GM19239 (cell line): ENCODE measurements around the gene ARHGEF33.

Experiments used
- DNase-seq: peaks from one replicate; pipeline ENCODE4 v3.0.0; 2011; ENCODE audit warnings: low spot score; ENCODE audit not compliant: insufficient read length
- FAIRE-seq: peaks from 2 replicates; lab custom pipeline; 2011; peaks lifted over from hg19 to GRCh38; lab: Jason Lieb, UNC

ARHGEF33 gene

DNA sequence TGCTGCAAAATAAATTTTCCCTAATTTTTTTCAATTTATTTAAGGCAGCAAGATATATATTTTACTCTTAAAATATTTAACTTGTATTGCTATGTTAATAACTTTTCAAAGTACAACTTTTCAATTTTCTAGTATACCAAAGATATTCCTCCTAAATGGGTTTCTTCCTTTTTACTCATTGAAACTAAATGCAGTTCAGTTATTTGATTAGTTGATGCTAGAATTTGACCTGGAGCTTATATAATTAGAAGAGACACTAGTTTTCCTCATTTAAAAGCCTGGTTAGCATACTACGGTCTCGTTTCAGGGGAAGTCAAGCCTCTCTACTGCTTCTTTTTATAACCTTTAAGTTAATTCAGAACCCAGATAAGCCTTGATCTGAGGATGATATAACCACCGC is at the start of gene ARHGEF33:
ARHGEF33 (plus strand) TSS at position 301 of the 400 bp plus-strand sequence. CDS start 29,573 bp downstream, outside the sequence.
- no peak for DNase-seq
- FAIRE-seq: no peak

DNA sequence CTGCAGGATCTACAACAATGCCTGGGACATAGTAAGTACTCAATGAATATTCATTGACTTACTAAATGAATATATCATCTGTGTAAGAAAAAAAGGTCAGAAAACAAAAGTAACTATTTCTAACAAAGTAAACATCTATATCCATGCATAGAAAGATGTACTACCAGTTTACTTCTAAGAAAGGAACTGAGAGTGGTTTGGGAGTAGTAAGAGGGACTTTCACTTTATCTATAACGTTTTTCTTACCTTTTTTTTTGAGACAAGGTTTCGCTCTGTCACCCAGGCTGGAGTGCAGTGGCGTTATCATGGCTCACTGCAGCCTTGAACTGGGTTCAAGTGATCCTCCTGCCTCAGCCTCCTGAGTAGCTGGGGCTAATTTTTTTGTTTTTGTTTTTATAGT is 39.6 kb upstream of the ARHGEF33 start:
- DNase-seq (no peak), FAIRE-seq (peak; percentile 94)

DNA sequence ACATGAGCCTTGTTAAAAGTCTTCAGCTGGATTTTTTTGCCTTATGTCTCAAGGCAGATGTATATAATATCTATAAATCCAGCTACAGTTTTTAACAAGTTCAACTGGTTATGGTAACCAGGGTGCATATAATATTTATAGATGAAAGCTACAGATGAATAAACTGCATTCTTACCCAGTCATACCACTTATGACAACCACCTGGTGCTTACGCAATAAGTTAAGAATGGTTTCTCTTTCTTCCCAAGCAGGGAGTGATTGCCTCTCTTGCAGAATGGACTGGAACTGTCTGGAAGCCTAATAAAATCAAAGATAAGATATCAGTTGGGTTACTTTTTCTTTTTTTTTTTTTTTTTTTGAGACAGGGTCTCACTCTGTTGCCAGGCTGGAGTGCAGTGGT is 33.5 kb upstream of the ARHGEF33 start:
- DNase-seq (no peak), FAIRE-seq (no peak)

DNA sequence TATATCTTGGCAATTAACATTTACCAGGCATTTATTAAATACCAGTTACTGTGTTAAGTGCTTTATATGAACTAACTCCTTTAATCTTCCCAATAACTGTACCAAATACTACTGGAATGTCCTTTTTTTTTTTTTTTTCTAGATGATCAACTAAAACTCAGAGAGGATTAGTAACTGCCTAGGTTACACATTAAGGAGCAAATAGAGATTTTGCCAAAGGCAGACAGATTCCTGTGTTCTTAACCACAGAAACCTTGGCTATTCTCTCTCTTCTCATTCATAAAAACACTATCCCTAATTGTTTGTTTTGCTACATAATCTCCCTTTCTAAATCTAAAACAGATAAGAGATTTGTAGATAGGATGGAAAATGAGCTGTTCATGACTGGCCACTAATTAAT is 27.2 kb upstream of the ARHGEF33 start:
- DNase-seq: no peak
- no peak for FAIRE-seq

DNA sequence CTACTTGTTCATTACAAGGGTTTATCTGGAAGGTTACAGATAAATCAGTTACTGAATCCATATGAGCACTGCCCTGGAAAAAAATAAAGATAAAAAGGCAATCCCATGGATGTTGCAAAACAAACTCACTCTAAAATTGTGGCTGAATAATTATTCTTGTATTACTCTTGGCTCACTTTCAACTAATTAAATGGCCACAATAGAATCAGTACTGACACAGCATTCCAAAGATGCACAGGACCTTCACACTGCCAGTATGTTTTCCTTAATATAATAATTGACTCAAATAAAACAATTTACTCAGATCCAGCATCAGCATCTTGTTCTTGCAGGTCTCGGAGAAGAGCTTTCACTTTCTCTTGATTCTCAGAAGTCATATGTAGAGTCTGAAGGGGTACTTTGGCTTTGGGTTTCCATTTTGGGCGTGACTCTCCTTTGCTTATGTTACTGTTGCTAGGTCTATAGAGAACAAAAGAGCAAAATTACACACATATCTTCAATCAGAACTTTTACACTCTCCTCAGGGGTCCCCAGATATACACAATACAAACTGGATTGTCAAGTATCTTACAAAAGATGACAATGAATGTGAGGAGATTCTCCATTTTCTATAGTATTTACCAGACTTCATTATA is 26.5 kb upstream of the ARHGEF33 start:
- DNase-seq (no peak), FAIRE-seq (no peak)

DNA sequence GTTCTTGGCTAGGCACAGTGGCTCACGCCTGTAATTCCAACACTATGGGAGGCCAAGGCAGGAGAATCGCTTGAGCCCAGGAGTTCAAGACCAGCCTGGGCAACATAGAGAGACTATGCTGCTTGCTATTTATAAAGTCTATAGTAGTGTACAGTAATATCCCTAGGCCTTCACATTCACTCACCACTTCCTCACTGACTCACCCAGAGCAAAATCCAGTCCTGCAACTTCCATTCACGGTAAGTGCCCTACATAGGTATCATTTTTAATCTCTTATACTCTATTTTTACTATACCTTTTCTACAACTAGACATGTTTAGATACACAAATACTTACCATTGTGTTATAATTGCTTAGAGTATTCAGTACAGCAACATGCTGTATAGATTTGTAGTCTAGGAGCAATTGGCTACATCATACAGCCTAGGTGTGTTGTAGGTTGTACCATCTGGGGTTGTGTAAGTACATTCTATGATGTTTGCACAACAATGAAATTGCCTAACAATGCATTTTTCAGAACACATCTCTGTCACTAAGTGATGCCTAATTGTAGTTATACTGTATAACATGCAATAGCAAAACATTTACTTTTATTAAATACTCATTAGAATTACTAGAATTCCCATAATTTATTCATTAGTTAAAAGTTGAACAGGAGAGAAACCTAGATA is 22.8 kb upstream of the ARHGEF33 start:
- FAIRE-seq: no peak
- DNase-seq: no peak

GRCh38 chr2:38871432-38871831 is 18.2 kb upstream of the ARHGEF33 start:
- DNase-seq (no peak), FAIRE-seq (no peak)

GRCh38 chr2:38873763-38874162 is 15.9 kb upstream of the ARHGEF33 start:
- DNase-seq: no peak
- no peak for FAIRE-seq

DNA sequence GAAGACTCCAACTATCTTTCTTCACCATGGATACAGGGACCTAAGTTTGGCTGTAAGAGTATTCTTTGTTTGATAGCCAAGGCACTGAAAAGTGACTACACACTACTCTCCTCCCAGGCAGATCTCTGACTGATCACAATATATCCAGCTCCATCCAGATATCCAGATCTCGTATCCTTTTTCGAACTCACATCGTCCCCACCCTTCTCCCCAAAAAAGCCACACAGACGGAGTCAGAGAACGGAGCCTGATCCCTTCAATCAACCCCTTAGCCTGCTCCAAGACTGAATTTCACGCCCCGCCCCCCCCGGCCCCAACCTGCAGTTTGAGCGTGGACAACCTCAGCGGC is 14.5 kb upstream of the ARHGEF33 start:
- FAIRE-seq (peak; percentile 23), DNase-seq (no peak)

GRCh38 chr2:38875576-38876367 is 13.9 kb upstream of the ARHGEF33 start, which contains the start of the genes DHX57 and MORN2:
TSS of gene DHX57 (minus strand) at chr2:38875934. CDS start at chr2:38868405, 7,529 bp downstream.
TSS of gene MORN2 (plus strand) at chr2:38875976.
- DNase-seq (peak; percentile 85), FAIRE-seq (peak; percentile 85)

GRCh38 chr2:38876407-38876806 is 13.3 kb upstream of the ARHGEF33 start:
- no peak for FAIRE-seq

GRCh38 chr2:38886063-38886462 is 3.6 kb upstream of the ARHGEF33 start:
- DNase-seq: no peak
- FAIRE-seq: no peak

More at GRCh38 chr2:38876407-38876806, 13.3 kb upstream of the ARHGEF33 start:
- no peak for DNase-seq

- no peak for FAIRE-seq
- DNase-seq: no peak
These were observed 2.3 kb upstream of the ARHGEF33 start for GRCh38 chr2:38887347-38887746.

DNA sequence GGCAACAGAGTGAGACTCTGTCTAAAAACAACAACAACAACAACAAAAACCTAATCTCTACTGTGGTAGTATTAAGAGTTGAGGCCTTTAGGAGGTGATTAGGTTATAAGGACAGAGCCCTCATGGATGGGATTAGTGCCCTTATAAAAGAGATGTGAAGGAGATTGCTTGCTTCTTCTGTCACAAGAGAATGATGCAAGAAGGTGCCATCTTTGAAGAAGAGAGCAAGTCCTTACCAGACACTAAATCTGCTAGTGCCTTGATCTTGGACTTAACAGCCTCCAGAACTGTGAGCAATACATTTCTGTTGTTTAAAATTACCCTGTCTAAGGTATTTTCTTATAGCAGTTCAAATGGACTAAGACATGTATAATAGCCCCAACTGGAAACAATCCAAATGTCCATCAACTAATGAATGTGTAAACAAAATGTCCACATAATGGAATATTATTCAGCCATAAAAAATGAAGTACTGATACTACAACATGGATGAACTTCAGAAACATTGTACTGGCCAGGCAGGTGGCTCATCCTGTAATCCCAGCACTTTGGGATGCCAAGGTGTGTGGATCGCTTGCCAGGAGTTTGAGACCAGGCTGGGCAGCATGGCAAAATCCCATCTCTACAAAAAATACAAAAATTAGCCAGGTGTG is 1.6 kb upstream of the ARHGEF33 start:
- FAIRE-seq: no peak
- no peak for DNase-seq

DNA sequence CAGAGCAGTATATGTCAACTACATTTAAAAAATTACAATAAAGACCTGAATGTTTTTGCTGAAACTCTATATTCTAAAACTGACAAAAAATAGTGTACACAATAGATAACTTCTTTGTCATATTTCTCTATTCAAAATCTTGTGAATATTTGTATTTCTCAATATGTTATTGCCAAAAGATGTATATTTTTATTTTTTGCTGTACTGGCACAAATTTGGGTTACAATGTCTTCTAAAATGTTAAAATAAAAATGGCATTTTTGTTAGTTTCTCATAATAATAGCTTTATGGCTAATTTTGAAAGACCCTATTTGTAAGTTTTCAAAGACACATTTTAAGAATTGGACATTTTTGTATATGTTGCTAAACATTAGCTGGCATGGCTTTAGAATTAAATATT is 630 bp upstream of the ARHGEF33 start:
- DNase-seq: no peak
- FAIRE-seq: no peak

DNA sequence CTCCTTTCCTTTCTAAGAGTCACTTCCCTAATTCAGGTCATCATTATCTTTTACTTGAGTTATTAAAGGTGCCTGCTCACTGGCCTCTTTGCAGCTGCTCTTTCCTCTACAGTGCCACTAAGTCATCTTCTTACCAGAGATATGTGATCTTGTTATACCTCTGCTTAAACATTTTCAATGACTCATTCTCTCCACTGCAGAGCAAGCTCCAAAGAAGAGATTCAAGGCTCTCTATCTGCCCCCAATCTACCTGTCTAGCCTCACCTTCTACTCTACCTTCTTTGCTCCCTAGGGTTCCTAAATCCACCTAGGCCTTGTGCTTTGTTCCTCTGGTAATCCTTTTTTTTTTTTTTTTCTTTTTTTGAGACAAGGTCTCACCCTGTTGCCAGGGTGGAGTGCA is 3.1 kb downstream of the ARHGEF33 start:
- DNase-seq (no peak), FAIRE-seq (no peak)

GRCh38 chr2:38898256-38898655 is 8.6 kb downstream of the ARHGEF33 start:
- no peak for DNase-seq
- FAIRE-seq: no peak

DNA sequence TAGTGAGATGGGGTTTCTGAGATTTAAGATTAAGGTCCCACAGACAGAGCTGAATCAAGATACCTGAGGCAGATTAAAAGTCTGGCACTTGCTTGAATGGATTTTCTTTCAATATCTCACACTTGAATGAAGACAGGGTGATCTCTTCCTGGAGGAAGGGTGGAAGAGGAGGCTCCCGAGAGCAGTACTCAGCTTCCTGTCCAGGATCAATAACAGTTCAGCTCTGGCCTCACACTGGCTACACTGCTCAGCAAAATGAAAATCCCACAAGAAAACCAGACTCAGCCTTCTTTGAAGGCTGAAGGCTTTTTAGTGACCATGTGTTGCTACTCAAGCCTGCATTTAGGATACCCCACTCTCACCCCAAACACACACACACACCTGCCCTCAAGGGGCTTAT is 11.1 kb downstream of the ARHGEF33 start:
- no peak for DNase-seq
- FAIRE-seq: no peak

- DNase-seq (no peak), FAIRE-seq (peak; percentile 66)
These were observed 15.6 kb downstream of the ARHGEF33 start for GRCh38 chr2:38905251-38905650.

- FAIRE-seq: no peak
- DNase-seq: no peak
These were observed 17.6 kb downstream of the ARHGEF33 start for GRCh38 chr2:38907242-38907641.
